GM21717 (cell line): ENCODE results near the gene RELN.
"Not testable (repeated sequence)": the region's sequence is repeated elsewhere in the genome, so short reads cannot be mapped to it uniquely, and the experiment has no call there.

Experiments
- ATAC-seq: cut with Tn5 transposase; IDR thresholded peaks from one replicate; pipeline ENCODE4 v1.9.1; 2021; ENCODE audit warnings: mild to moderate bottlenecking, moderate library complexity; ENCODE audit not compliant: unreplicated experiment

Gene RELN

GRCh38 chr7:103856929-103857328 lies 132.5 kb downstream of the RELN start:
- ATAC-seq, result no peak

- ATAC-seq, result no peak
These were observed 133.8 kb downstream of the RELN start for GRCh38 chr7:103855671-103856070.

DNA sequence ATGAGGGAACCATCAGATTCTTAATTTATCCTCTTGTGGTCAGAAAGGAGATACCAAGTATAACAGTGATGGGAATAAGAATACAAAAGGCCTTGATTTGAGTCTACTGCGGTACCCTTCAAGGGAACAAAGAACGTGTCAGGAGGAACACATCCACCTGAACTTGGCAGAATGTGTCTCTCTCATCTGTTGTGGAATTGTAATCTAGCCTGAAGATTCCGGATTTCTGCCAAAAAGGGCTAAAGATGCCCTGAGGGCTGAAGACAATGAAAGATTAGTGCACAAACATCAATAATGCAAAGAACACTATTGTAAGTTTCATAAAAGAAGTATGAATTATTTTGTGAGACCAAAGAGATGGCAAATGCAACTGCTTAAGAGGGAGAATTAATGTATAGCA lies 134.8 kb downstream of the RELN start:
- ATAC-seq, result no peak

DNA sequence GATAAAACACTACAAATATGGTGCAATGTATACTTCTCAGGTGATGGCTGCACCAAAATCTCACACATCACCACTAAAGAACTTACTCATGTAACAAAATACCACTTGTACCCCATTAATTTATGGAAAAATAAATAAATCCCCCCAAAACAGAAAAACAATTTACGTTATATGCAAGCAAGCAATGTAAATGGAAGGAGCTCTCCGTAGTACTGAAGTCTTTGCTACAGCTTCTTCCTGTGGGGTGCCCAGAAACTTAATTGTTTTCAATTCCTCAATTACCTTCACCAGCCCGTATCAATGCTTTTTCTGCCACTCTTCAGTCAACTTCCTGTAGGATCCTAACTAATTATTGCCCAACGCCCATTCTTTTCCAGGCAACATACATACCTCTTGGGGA lies 138.1 kb downstream of the RELN start:
- ATAC-seq, result no peak

GRCh38 chr7:103843689-103844480 lies 145.6 kb downstream of the RELN start:
- no peak for ATAC-seq

DNA sequence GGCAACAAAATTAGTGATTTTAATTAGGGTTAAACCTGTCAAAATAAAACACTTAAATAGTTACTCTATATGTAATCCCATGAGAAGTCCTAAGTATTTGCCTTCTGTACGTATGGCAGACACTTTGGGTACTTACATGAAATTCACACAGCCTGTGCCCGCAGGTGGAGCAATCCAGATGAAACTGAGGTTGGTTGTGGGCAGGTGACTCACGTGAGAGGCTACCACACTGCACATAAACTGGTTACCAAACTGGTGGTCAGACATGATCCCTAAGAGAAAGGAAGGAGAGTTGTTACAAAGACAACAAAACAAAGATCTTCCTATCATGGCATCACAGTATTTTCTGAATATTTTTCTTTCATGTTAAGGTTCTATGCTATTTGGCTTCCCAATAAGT lies 156.1 kb downstream of the RELN start:
- ATAC-seq, result no peak

DNA sequence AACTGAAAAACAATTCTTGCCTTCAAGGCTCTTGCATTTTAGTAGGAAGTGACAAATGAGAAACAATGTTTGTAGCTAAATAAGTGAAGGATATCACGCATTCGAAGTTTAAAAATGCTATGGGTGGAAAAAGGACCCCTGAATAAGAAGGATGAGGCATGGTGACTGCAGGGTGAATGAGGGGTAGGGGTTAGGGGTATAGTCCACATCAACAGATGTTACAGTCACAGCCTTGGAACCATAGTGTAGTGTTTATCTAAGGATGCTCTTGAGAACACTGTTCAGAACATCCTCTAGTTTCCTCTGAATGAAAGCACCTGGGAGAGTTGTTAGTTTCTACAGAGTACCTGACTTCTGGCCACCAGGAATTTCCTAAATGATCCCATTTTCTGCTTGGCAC lies 157.0 kb downstream of the RELN start:
- ATAC-seq, result no peak

- no peak for ATAC-seq
These were observed 165.2 kb downstream of the RELN start for GRCh38 chr7:103824251-103824650.

- no peak for ATAC-seq
These were observed 166.4 kb downstream of the RELN start for GRCh38 chr7:103823084-103823483.

GRCh38 chr7:103821092-103821491 lies 168.4 kb downstream of the RELN start:
- ATAC-seq, result no peak

- not testable (repeated sequence) for ATAC-seq
These were observed 173.5 kb downstream of the RELN start for GRCh38 chr7:103815972-103816371.

DNA sequence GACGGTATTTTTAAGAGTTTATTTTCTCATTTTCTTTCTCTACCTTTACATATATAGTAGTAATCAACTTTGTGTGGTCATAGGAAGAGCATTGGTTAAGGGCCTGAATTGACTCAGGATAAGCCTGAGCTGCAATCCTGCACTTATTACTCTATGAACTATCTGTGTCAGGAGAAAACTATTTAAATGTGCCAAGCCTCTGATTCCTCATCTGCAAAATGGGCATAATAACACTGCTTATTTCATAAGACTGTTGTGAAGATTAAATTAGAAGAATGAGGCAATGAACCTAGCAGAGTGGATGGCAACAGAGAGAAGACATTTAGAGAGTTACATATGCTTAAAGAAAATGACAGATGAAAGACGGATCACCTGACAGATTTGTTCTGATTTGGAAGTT lies 175.5 kb downstream of the RELN start:
- ATAC-seq, result no peak

GRCh38 chr7:103811997-103812396 lies 177.5 kb downstream of the RELN start:
- no peak for ATAC-seq

DNA sequence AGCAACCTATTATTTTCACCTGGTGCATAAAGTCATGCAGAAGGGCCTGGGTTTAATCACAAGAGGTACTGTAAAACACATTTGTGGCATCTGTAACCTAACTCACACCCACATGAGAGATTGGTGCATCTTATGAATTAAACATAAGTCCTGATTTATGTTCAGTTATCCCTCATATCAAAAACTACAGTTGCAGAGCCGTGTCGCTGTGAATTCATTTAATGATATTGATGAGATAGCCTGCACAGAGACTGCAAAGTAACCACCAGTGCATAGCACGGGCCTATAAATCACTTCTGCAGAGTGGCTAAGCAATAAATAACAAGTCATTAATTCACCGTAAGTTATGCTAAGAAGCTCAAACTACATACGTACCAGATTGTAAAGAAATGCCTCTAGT lies 178.2 kb downstream of the RELN start:
- ATAC-seq, result no peak

GRCh38 chr7:103810112-103810744 lies 179.2 kb downstream of the RELN start:
- ATAC-seq, result no peak

GRCh38 chr7:103809229-103809994 lies 180.0 kb downstream of the RELN start:
- no peak for ATAC-seq

GRCh38 chr7:103805346-103805745 lies 184.1 kb downstream of the RELN start:
- no peak for ATAC-seq

DNA sequence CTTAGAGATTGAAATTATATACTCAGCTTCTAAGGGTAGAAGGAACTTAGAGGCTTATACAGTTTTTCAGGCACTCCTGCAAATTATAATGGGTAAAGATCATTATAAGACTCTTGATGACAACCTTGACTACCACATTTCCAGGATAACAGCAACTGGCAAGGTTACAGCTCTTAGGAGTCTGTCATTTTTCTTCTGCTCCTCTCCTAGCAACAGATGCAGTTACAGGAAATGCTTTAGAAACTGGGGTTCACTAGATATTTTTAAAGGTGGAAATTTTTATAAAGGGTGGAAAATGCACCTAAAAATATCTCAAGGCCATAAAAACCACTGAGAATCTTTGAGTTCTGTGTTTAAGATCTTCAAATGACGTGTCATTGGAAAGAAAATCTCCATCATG lies 185.8 kb downstream of the RELN start:
- no peak for ATAC-seq

- ATAC-seq, result no peak
These were observed 190.2 kb downstream of the RELN start for GRCh38 chr7:103799298-103799697.

- ATAC-seq, result no peak
These were observed 191.7 kb downstream of the RELN start for GRCh38 chr7:103797647-103798307.

DNA sequence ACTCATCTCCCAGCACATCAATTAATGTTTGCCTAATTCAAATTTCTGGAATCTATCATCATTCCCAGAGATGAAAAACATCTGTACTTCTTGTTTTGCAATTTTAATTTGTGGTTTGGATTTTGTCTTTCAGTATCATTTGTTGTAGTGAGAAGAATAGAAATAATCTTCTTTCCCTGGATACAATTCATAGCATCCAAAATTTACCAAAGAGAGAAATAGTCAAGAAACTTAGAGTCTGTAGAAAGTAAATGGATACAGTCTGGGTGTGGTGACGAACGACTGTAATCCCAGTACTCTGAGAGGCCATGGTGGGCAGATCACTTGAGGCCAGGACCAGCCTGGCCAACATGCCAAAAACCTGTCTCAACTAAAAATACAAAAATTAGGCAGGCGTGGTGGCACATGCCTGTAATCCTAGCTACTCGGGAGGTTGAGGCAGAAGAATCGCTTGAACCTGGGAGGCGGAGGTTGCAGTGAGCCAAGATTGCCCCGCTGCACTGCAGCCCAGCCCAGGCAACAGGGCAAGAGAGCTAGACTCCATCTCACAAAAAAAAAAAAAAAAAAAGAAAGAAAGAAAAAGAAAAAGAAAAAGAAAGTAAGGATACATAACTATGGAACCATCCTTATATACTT lies 193.0 kb downstream of the RELN start:
- ATAC-seq, result no peak
